RPMI8226 (cell line): ENCODE data around the gene C6orf141.

ENCODE experiments used
- DNase-seq: peaks from one replicate; pipeline ENCODE4 v3.0.0-alpha.2; 2015

Gene C6orf141

GRCh38 chr6:49540614-49541013, 9.9 kb upstream of the C6orf141 start:
- no peak for DNase-seq

DNA sequence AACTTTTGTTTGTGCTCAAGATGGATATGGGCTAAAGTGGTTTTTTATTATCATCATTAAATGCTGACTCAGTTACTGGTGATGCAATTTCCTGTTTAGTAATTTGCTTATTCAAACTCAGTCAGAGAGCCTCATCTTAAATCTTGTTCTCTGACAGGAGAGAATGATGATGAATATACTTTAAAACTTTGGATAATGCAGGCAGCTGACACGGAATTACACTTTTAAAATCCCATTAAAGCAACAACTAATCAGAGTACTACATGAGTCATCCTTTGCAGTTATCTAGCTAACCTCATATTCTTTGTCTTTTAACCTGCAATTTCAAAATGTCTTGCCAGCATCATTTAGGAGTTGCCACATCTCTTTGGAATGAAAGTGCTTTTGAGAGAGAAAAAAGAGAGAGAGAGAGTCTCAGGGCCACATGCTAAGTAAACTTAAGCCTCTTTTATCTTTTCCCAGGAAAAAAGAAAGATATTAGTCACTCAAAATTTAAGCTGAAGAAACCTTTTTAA, 9.2 kb upstream of the C6orf141 start:
- DNase-seq: no peak

DNA sequence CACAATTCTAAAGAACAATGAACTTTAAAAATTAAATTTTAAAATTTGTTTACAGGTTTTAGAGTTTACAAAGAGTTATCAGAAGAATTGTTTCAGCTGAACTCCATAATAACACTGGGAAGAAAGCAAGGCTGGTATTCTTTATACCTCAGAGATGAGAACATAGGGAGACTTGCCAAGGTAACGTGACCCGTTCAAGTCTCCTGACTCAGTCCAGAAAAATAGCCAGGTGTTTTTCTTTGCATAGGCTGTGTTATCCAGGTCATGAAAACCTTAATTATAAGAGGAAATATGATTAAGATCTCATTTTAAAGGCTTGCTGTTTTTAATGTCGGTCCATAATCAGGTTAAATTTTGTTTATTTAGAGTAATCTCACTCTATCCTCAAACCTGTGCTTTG, 8.5 kb upstream of the C6orf141 start:
- no peak for DNase-seq

DNA sequence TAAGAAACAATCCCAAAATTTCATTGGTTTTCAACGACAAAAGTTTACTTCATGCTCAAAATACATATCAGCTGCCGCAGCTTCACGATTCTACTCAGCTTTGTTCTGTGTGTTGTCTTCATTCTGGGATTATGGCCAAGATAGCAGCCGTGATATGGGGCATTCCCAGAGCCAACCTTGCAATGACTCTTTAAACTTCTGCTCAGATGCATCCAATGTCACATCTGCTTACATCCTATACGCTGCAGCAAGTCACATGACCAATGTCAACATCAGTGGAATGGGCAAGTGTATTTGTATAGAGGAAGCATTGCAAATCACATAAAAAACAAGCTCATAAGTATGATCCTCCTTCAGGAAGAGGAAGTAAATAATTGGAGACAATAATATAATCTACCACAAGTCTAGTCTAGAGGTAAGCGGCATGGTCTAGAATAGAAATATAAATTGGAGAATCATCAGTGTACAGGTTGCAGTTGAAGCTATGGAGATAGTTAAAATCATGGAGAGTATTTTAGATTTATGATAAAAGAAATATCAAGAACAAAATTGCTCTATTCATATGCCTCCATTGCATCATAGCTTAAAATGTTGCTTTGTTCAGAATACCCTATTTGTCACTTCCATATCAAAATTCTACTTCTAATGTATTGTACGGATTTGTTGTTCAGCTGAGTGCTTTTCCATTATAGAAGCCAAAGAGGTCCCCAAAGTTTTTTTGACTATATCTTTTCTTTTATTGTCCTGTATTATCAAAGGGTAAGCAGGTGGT, 7.2 kb upstream of the C6orf141 start:
- DNase-seq: no peak

DNA sequence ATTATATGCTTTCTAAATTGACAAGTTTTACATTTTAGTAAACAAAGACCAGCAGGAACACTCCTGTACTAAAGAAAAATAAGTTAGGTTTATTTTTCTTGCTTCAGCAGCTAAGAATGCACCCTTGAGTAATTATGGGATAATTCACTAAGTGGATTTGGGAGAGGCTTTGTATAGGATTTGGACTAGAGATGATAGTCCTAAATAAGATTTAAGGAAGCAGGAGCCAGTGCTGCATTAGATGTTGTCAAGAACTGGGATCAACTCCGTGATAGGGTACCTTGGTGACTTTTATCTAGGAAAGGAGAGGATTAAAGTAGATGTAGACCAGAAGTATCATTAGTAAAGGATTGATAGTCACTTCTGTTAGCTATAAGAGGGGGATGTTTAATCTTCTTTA, 4.1 kb upstream of the C6orf141 start:
- DNase-seq: no peak

- no peak for DNase-seq
These were observed 1.7 kb upstream of the C6orf141 start for GRCh38 chr6:49548613-49549304.

- DNase-seq: no peak
These were observed 577 bp upstream of the C6orf141 start for GRCh38 chr6:49549691-49550491.

GRCh38 chr6:49551078-49551865, 804 bp downstream of the C6orf141 start:
- DNase-seq: no peak

DNA sequence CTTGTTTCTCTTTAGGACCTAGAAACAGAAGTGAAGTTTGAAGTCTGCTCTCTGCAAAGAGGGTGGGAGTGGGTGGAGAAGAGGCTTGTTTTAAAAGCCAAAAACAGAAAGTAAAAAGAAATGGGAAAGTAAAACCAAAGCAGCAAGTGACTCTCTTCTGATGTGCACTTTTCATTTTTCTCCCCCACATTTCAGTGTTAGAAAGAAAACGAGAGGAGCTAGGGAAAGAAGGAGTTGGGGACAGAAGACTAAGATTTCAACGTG, 1.3 kb downstream of the C6orf141 start:
- no peak for DNase-seq

GRCh38 chr6:49552596-49552995, 2.1 kb downstream of the C6orf141 start:
- no peak for DNase-seq

DNA sequence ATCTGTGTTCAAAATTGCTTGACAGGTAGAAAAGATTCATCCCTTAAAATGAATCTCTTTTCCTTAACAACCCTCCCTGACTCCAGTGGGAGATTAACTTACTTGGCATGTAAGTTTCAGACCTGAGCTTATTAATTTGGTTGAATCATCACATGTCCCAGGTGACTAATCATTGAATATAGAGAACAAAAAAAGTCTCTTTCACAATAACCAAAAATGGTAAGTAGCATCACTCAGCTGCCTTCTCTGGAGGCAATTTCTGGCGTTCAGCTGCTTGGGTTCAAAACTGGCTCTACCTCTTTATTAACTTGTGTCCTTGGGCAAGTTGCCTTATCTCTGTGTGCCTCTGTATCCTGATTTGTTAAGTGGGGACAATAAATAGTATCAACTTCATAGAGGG, 2.9 kb downstream of the C6orf141 start:
- DNase-seq: no peak

DNA sequence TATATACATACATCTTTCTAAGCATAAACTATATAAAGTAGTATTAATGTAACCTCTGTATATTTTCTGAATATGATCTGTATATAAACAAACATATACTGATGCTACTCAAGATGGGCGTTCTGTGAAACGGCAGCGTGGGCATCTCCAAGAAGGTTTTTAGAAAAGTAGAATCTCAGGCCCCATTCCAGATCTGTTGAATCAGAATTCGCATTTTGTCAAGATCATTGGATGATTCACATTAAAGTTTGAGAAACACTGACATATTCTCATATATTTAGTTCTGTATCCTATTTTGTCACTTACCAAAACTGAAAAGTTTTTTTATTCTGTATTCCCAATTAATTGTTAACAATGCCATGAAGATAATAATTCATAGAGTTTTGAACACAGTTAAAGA, 5.5 kb downstream of the C6orf141 start:
- DNase-seq: no peak

DNA sequence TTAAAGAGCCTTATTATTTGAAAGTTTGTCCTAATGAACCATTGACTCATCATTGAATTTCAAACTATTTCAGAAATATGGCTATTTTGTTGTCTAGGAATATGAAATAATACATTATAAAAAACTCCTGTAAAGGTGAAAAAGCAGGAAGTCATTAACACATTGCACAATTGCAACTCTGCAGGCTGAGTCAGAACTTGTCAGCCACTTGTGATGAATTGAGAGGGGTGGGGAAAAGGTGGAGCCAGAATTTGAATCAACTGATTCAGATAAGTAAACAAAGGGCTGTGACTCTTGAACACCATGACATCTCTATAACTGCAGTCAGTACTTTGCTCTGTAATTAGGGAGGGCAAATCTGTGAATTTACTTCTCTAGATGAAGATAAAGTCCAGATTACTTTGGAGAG, 6.0 kb downstream of the C6orf141 start:
- no peak for DNase-seq

GRCh38 chr6:49557177-49557576, 6.7 kb downstream of the C6orf141 start:
- no peak for DNase-seq

DNA sequence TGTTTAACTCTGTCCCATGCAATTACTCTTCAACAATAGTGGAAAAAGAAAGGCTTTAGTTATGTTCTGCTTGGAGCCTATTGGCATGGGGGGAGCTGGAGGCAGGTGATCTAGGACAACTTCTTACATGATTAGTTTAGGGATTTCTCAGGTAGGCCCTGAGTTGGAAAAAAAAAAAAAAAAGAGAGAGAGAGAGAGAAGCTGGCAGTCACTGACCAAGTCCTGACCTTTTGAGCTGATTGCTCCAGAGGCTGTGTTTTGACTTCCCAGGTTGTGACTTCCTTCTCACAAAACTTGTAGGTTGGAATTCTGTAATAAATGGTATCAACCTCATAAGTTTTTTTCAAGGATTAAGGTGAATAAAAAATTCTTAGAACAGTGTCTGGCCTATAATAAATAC, 7.8 kb downstream of the C6orf141 start:
- no peak for DNase-seq

DNA sequence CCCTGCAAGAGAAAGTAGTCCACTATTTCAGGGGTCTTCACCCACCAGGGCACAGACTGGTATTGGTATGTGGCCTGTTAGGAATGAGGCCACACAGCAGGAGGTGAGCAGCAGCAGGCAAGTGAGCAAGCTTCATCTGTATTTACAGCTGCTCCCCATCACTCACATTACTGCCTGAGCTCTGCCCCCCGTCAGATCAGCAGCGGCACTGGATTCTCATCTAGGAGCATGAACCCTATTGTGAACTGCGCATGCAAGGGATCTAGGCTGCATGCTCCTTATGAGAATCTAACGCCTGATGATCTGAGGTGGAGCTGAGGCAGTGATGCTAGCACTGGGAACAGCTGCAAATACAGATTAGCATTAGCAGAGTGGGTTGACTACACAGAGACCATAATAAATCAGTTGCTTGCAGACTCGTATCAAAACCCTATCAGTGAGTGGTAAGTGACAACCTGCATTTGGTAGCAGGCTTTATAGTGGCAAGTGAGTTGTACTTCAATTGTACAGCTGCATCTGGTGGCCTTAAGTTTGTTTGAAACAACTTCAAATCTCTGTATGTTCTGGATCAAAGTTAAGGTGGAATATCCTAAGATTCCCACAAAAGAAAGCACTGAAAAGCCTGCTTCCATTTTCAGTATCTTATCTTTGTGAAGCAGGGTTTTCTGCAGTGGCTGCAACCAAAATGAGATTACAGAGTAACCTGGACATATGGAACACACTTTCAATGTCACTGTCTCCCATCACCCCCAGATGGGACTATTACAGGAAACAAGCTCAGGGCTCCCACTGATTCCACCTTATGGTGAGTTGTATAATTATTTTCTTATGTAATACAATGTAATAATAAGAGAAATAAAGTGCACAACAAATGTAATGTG, 12.8 kb downstream of the C6orf141 start:
- DNase-seq: no peak

- no peak for DNase-seq
These were observed 14.1 kb downstream of the C6orf141 start for GRCh38 chr6:49564552-49564951.

GRCh38 chr6:49565261-49565660, 14.8 kb downstream of the C6orf141 start:
- DNase-seq: no peak

DNA sequence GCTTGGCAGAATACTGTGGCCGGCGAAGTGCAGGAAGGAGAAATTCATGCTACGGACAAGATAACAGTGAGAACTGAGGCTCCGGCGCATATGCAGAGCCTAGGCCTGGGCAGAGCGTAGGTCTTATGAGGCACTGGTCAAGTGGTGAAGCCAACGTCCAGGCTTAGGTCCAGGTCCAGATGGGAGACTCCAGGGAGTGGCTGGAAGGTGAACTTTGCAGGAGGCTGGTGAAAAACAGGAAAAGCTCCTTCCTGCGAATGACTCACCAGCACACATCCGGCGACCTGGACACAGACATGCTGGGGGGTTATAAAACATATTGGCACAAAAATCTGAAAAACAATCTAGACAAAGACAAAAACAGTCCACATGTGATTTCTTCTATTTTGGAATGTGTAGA, 15.4 kb downstream of the C6orf141 start:
- no peak for DNase-seq

DNA sequence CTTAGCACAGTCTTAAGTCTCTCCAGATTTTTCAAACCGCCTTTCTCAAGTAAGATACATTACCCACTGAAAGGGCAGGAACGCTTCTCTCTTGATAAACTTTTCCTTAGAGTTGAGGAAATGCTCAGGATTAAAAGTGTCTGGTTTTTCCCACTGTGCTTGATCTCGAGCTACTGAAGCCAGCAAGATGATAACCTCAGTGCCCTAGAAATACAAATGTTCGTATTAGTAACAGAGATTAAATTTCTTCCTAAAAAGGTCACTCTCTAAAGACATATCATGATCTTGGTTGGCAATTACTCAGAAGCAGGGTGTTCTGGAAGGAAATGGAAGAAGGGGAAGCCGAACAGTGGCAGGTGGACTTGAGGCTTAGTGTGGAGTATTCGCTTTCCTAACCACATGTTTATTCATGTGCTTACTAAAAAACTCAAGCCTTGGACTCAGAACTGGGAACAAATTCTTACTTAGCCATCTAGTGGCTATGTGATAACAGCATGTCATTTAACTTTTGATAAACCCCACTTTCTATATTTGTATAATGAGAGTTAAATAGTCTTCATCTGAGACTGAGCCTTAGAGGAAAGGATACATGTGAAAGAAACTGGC, 20.1 kb downstream of the C6orf141 start:
- no peak for DNase-seq

DNA sequence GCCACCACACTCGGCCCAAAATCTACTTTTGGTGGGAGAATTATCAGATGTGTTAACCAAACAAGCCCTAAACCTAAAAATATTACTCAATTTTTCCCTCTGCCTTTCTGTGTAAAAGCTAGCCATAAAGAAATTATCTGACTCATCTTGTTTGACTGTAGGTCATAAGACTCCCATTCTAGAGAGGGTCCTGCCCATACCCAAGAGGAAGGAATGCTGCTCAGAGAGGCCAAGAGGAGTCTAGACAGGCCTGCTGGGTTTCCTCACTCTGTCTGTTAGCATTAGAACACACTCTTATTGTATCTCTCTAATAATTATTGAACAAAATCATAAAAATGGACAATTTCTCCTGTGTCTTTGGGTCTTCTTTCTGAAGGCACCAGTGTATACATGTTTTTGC, 26.1 kb downstream of the C6orf141 start:
- DNase-seq: no peak

DNA sequence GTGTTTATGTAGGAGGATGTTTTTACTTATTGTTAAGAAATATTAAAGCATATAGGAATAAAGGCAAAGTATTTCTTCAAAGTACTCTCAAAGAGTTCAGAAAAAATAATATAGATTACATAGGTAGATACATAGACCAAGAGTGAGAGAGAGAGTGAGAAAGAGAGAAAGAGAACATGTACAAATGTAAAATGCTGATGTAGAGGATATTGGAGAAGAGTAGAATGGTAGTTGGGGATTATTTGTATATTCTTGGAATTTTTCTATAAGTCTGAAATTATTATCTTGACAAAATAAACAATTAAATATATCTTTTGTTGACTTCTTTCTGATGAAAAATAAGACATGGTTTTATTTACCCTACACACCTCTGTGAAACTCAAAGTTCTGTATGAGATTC, 29.2 kb downstream of the C6orf141 start:
- no peak for DNase-seq
